Stimulated activated CD4-positive, alpha-beta T cell treated with anti-CD3 and anti-CD28 coated beads, Interleukin-1b, Interleukin-23, amount 100 ng/mL, for 4 hours (primary cell): Measurements from ENCODE around the gene ZNF142.

Source experiments
- DNase-seq, 2 donors: peaks; one replicate each; pipeline ENCODE4 v3.0.0-alpha.2; 2020; ENCODE audit warnings: low read depth in 2 of 2

ZNF142 gene

GRCh38 chr2:218659258-218659987, at the start of gene ZNF142, which contains the start of gene BCS1L:
Gene ZNF142 (minus strand): TSS chr2:218659623. CDS start chr2:218656429, 3,194 bp downstream.
Gene BCS1L (plus strand): TSS chr2:218659683. CDS start chr2:218660988, 1,305 bp downstream.
- peak; percentile 92 to 93 for DNase-seq

- DNase-seq: no peak
Observed at GRCh38 chr2:218708086-218708485, 48.7 kb upstream of the ZNF142 start.

- no peak for DNase-seq
Observed at GRCh38 chr2:218703341-218703740, 43.9 kb upstream of the ZNF142 start.

GRCh38 chr2:218701806-218702205, 42.4 kb upstream of the ZNF142 start:
- DNase-seq: no peak

GRCh38 chr2:218698885-218699284, 39.5 kb upstream of the ZNF142 start:
- DNase-seq: no peak

GRCh38 chr2:218694405-218695145, 35.2 kb upstream of the ZNF142 start:
- no peak for DNase-seq

- no peak for DNase-seq
Observed at GRCh38 chr2:218691234-218691633, 31.8 kb upstream of the ZNF142 start.

- peak in 1 of 2 donors; percentile 5 for DNase-seq
Observed at GRCh38 chr2:218687400-218688060, 28.1 kb upstream of the ZNF142 start.

GRCh38 chr2:218680061-218680460, 20.6 kb upstream of the ZNF142 start:
- no peak for DNase-seq

- no peak for DNase-seq
Observed at GRCh38 chr2:218679119-218679518, 19.7 kb upstream of the ZNF142 start.

GRCh38 chr2:218671654-218672566, 12.5 kb upstream of the ZNF142 start, which contains the start of the genes RNF25 and STK36:
Gene RNF25 (minus strand): TSS chr2:218672002. CDS start chr2:218671970, 32 bp downstream.
Gene STK36 (plus strand): TSS chr2:218672086. CDS start chr2:218672830, 744 bp downstream.
- peak; percentile 69 to 70 for DNase-seq

GRCh38 chr2:218671097-218671653, 11.8 kb upstream of the ZNF142 start:
- no peak for DNase-seq

GRCh38 chr2:218664653-218665052, 5.2 kb upstream of the ZNF142 start:
- DNase-seq: no peak

GRCh38 chr2:218663901-218664300, 4.5 kb upstream of the ZNF142 start:
- DNase-seq: no peak

- no peak for DNase-seq
Observed at GRCh38 chr2:218662827-218663226, 3.4 kb upstream of the ZNF142 start.

GRCh38 chr2:218662377-218662776, 3.0 kb upstream of the ZNF142 start:
- no peak for DNase-seq

- no peak for DNase-seq
Observed at GRCh38 chr2:218659988-218660358, 550 bp upstream of the ZNF142 start.

GRCh38 chr2:218658671-218659257, 659 bp downstream of the ZNF142 start:
- DNase-seq: peak in 1 of 2 donors; percentile 32

GRCh38 chr2:218655751-218656150, 3.7 kb downstream of the ZNF142 start:
- DNase-seq: no peak

GRCh38 chr2:218648787-218649100, 10.7 kb downstream of the ZNF142 start:
- DNase-seq: no peak
